ENCODE measurements around the gene IL32. TPM values are rescaled to one million over a fixed set of nuclear protein-coding genes. Genes with fewer than 3 reads are reported as not detected.

Gene IL32
- total RNA-seq, 1 experiment from 2014 or later = 4.7 TPM

DNA sequence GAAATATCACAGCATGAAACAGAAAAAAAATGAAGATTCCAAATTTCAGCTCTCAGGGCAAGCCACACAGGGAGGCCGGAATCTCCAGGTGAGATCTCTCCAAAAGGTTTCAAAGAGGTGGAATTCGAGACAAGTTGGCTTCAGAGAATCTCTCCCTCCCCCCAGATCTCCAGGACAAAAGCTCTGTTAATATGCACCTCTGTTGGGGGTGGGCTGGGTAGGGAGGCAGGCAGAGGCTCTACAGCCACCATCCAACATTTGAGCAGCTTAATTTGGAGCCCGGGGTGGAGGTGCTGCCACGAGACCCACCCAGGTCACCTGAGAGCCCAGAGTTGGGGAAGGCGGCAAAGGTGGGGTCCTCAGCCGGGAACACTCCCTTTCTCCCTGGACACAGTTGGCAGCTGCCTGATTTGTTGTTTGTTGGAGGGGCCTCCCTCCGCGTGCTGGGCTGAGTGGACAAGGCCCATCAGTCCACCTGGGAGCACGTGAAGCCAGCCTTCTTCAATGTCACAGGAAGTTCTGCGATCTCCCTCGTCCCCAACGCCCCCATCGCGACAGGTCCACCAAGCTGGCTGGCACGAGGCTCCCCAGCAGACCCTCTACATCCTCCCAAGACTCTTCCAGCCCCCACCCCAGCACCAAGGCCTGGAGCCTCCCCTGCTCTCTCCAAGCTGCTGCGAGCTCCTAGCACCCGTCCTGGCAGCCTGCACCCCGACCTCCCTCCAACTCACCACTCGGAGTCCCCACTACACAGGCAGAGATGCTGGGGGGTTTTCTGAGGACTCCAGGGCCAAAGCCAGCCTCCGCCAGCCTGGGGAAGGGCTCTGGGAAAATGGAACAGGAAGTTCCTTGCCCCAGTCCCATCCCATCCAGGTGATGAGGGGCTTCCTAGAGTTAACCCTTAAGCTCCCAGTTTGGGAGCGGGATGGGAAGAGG is 33.3 kb downstream of the IL32 start, which contains the start of gene ZSCAN10 (continued):
- TF ChIP-seq, protein P1, sequence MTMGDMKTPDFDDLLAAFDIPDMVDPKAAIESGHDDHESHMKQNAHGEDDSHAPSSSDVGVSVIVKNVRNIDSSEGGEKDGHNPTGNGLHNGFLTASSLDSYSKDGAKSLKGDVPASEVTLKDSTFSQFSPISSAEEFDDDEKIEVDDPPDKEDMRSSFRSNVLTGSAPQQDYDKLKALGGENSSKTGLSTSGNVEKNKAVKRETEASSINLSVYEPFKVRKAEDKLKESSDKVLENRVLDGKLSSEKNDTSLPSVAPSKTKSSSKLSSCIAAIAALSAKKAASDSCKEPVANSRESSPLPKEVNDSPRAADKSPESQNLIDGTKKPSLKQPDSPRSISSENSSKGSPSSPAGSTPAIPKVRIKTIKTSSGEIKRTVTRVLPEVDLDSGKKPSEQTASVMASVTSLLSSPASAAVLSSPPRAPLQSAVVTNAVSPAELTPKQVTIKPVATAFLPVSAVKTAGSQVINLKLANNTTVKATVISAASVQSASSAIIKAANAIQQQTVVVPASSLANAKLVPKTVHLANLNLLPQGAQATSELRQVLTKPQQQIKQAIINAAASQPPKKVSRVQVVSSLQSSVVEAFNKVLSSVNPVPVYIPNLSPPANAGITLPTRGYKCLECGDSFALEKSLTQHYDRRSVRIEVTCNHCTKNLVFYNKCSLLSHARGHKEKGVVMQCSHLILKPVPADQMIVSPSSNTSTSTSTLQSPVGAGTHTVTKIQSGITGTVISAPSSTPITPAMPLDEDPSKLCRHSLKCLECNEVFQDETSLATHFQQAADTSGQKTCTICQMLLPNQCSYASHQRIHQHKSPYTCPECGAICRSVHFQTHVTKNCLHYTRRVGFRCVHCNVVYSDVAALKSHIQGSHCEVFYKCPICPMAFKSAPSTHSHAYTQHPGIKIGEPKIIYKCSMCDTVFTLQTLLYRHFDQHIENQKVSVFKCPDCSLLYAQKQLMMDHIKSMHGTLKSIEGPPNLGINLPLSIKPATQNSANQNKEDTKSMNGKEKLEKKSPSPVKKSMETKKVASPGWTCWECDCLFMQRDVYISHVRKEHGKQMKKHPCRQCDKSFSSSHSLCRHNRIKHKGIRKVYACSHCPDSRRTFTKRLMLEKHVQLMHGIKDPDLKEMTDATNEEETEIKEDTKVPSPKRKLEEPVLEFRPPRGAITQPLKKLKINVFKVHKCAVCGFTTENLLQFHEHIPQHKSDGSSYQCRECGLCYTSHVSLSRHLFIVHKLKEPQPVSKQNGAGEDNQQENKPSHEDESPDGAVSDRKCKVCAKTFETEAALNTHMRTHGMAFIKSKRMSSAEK (CRISPR knock-in tag; IDR thresholded peaks at IDR 0.05; ENCODE audit: borderline replicate concordance) = 0 out of 2 replicates have a peak, but pooled peaks have one; percentile 48
- TF ChIP-seq NFE2L1 (CRISPR knock-in tag; IDR thresholded peaks at IDR 0.05) = 0 out of 2 replicates have a peak, but pooled peaks have one; percentile 4
- 0 out of 2 replicates have a peak, but pooled peaks have one; percentile 7 for TF ChIP-seq NFATC4 (CRISPR knock-in tag; IDR thresholded peaks at IDR 0.05)
- 0 out of 2 replicates have a peak, but pooled peaks have one; percentile 9 for TF ChIP-seq ZNF416 (CRISPR knock-in tag; IDR thresholded peaks at IDR 0.05)
- 0 out of 2 replicates have a peak, but pooled peaks have one; percentile 74 for TF ChIP-seq KAT7 (CRISPR knock-in tag; IDR thresholded peaks at IDR 0.05; ENCODE audit: borderline replicate concordance)
- TF ChIP-seq, protein P2, sequence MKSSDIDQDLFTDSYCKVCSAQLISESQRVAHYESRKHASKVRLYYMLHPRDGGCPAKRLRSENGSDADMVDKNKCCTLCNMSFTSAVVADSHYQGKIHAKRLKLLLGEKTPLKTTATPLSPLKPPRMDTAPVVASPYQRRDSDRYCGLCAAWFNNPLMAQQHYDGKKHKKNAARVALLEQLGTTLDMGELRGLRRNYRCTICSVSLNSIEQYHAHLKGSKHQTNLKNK (CRISPR knock-in tag; IDR thresholded peaks at IDR 0.05) = no peak
- TF ChIP-seq, protein P3, sequence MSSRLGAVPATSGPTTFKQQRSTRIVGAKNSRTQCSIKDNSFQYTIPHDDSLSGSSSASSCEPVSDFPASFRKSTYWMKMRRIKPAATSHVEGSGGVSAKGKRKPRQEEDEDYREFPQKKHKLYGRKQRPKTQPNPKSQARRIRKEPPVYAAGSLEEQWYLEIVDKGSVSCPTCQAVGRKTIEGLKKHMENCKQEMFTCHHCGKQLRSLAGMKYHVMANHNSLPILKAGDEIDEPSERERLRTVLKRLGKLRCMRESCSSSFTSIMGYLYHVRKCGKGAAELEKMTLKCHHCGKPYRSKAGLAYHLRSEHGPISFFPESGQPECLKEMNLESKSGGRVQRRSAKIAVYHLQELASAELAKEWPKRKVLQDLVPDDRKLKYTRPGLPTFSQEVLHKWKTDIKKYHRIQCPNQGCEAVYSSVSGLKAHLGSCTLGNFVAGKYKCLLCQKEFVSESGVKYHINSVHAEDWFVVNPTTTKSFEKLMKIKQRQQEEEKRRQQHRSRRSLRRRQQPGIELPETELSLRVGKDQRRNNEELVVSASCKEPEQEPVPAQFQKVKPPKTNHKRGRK (CRISPR knock-in tag; IDR thresholded peaks at IDR 0.05; ENCODE audit: borderline replicate concordance) = no peak
- TF ChIP-seq MYBL2 (CRISPR knock-in tag; IDR thresholded peaks at IDR 0.05) = 0 out of 2 replicates have a peak, but pooled peaks have one; percentile 13
- TF ChIP-seq SMAD3 (CRISPR knock-in tag; IDR thresholded peaks at IDR 0.05; ENCODE audit: borderline replicate concordance) = 0 out of 2 replicates have a peak, but pooled peaks have one; percentile 54
- TF ChIP-seq ZNF671 (CRISPR knock-in tag; IDR thresholded peaks at IDR 0.05) = no peak; the same call in 1 of the 2 replicates
- TF ChIP-seq, protein P4, sequence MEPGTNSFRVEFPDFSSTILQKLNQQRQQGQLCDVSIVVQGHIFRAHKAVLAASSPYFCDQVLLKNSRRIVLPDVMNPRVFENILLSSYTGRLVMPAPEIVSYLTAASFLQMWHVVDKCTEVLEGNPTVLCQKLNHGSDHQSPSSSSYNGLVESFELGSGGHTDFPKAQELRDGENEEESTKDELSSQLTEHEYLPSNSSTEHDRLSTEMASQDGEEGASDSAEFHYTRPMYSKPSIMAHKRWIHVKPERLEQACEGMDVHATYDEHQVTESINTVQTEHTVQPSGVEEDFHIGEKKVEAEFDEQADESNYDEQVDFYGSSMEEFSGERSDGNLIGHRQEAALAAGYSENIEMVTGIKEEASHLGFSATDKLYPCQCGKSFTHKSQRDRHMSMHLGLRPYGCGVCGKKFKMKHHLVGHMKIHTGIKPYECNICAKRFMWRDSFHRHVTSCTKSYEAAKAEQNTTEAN (CRISPR knock-in tag; IDR thresholded peaks at IDR 0.05) = 0 out of 2 replicates have a peak, but pooled peaks have one; percentile 18
- TF ChIP-seq, protein P5, sequence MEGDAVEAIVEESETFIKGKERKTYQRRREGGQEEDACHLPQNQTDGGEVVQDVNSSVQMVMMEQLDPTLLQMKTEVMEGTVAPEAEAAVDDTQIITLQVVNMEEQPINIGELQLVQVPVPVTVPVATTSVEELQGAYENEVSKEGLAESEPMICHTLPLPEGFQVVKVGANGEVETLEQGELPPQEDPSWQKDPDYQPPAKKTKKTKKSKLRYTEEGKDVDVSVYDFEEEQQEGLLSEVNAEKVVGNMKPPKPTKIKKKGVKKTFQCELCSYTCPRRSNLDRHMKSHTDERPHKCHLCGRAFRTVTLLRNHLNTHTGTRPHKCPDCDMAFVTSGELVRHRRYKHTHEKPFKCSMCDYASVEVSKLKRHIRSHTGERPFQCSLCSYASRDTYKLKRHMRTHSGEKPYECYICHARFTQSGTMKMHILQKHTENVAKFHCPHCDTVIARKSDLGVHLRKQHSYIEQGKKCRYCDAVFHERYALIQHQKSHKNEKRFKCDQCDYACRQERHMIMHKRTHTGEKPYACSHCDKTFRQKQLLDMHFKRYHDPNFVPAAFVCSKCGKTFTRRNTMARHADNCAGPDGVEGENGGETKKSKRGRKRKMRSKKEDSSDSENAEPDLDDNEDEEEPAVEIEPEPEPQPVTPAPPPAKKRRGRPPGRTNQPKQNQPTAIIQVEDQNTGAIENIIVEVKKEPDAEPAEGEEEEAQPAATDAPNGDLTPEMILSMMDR (IDR thresholded peaks at IDR 0.05) = no peak
- peak; percentile 14; the same call in 1 of the 2 replicates for TF ChIP-seq SMAD4 (CRISPR knock-in tag; IDR thresholded peaks at IDR 0.05)
- no peak; the same call in 1 of the 2 replicates for TF ChIP-seq TP53 (CRISPR knock-in tag; IDR thresholded peaks at IDR 0.05)
- TF ChIP-seq, protein P6, sequence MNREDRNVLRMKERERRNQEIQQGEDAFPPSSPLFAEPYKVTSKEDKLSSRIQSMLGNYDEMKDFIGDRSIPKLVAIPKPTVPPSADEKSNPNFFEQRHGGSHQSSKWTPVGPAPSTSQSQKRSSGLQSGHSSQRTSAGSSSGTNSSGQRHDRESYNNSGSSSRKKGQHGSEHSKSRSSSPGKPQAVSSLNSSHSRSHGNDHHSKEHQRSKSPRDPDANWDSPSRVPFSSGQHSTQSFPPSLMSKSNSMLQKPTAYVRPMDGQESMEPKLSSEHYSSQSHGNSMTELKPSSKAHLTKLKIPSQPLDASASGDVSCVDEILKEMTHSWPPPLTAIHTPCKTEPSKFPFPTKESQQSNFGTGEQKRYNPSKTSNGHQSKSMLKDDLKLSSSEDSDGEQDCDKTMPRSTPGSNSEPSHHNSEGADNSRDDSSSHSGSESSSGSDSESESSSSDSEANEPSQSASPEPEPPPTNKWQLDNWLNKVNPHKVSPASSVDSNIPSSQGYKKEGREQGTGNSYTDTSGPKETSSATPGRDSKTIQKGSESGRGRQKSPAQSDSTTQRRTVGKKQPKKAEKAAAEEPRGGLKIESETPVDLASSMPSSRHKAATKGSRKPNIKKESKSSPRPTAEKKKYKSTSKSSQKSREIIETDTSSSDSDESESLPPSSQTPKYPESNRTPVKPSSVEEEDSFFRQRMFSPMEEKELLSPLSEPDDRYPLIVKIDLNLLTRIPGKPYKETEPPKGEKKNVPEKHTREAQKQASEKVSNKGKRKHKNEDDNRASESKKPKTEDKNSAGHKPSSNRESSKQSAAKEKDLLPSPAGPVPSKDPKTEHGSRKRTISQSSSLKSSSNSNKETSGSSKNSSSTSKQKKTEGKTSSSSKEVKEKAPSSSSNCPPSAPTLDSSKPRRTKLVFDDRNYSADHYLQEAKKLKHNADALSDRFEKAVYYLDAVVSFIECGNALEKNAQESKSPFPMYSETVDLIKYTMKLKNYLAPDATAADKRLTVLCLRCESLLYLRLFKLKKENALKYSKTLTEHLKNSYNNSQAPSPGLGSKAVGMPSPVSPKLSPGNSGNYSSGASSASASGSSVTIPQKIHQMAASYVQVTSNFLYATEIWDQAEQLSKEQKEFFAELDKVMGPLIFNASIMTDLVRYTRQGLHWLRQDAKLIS (CRISPR knock-in tag; IDR thresholded peaks at IDR 0.05; ENCODE audit: borderline replicate concordance) = no peak
- TF ChIP-seq FOXJ3 (CRISPR knock-in tag; IDR thresholded peaks at IDR 0.05; ENCODE audit: borderline replicate concordance) = 0 out of 2 replicates have a peak, but pooled peaks have one; percentile 10
- TF ChIP-seq, protein P7, sequence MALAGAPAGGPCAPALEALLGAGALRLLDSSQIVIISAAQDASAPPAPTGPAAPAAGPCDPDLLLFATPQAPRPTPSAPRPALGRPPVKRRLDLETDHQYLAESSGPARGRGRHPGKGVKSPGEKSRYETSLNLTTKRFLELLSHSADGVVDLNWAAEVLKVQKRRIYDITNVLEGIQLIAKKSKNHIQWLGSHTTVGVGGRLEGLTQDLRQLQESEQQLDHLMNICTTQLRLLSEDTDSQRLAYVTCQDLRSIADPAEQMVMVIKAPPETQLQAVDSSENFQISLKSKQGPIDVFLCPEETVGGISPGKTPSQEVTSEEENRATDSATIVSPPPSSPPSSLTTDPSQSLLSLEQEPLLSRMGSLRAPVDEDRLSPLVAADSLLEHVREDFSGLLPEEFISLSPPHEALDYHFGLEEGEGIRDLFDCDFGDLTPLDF (CRISPR knock-in tag; IDR thresholded peaks at IDR 0.05) = no peak

Measured in WTC11 (cell line).